ENCODE measurements around the gene OR2A7.
"Not testable (repeated sequence)": the region's sequence is repeated elsewhere in the genome, so short reads cannot be mapped to it uniquely, and the experiment has no call there.

OR2A7 gene

GRCh38 chr7:144264692-144265091 lies at the start of gene OR2A7:
OR2A7 (minus strand) TSS chr7:144264792; CDS start chr7:144259628, 5,164 bp downstream.
- not testable (repeated sequence) for DNase-seq

GRCh38 chr7:144311872-144312469 lies 47.4 kb upstream of the OR2A7 start, which contains the start of gene OR2A1:
OR2A1 (plus strand) TSS chr7:144312419; CDS start chr7:144318125, 5,706 bp downstream.
- not testable (repeated sequence) for DNase-seq

- not testable (repeated sequence) for DNase-seq
These were observed 46.6 kb upstream of the OR2A7 start for GRCh38 chr7:144311218-144311617.

- not testable (repeated sequence) for DNase-seq
These were observed 45.1 kb upstream of the OR2A7 start for GRCh38 chr7:144309702-144310101.

- DNase-seq, result not testable (repeated sequence)
These were observed 40.6 kb upstream of the OR2A7 start for GRCh38 chr7:144305156-144305555.

- not testable (repeated sequence) for DNase-seq
These were observed 39.0 kb upstream of the OR2A7 start for GRCh38 chr7:144303607-144304006.

GRCh38 chr7:144302578-144303303 lies 38.1 kb upstream of the OR2A7 start:
- DNase-seq, result not testable (repeated sequence)

GRCh38 chr7:144293794-144294499 lies 29.4 kb upstream of the OR2A7 start:
- DNase-seq, result not testable (repeated sequence)

- not testable (repeated sequence) for DNase-seq
These were observed 28.0 kb upstream of the OR2A7 start for GRCh38 chr7:144292384-144293161.

GRCh38 chr7:144291607-144292006 lies 27.0 kb upstream of the OR2A7 start:
- not testable (repeated sequence) for DNase-seq

GRCh38 chr7:144287171-144287784 lies 22.7 kb upstream of the OR2A7 start:
- DNase-seq, result not testable (repeated sequence)

- not testable (repeated sequence) for DNase-seq
These were observed 19.1 kb upstream of the OR2A7 start for GRCh38 chr7:144283716-144284115.

GRCh38 chr7:144282490-144282889 lies 17.9 kb upstream of the OR2A7 start:
- not testable (repeated sequence) for DNase-seq

GRCh38 chr7:144281981-144282380 lies 17.4 kb upstream of the OR2A7 start:
- DNase-seq, result not testable (repeated sequence)

- DNase-seq, result not testable (repeated sequence)
These were observed 15.4 kb upstream of the OR2A7 start for GRCh38 chr7:144280010-144280409.

- not testable (repeated sequence) for DNase-seq
These were observed 10.7 kb upstream of the OR2A7 start for GRCh38 chr7:144275281-144275680.

- not testable (repeated sequence) for DNase-seq
These were observed 4.6 kb upstream of the OR2A7 start, which contains the start of gene CTAGE8 for GRCh38 chr7:144269188-144269587. CTAGE8 (minus strand) TSS chr7:144269288; CDS start chr7:144269250, 38 bp downstream.

GRCh38 chr7:144262128-144262527 lies 2.5 kb downstream of the OR2A7 start:
- DNase-seq, result not testable (repeated sequence)

GRCh38 chr7:144259067-144259466 lies 5.5 kb downstream of the OR2A7 start:
- not testable (repeated sequence) for DNase-seq

- no peak for DNase-seq
These were observed 8.5 kb downstream of the OR2A7 start for GRCh38 chr7:144256112-144256511.

- no peak for DNase-seq
These were observed 9.1 kb downstream of the OR2A7 start for GRCh38 chr7:144255471-144255897.

- DNase-seq, result not testable (repeated sequence)
These were observed 12.3 kb downstream of the OR2A7 start for GRCh38 chr7:144252307-144252706.
